B cell (primary cell): Measurements from ENCODE around the gene LDHA. TPM values are rescaled to one million over a fixed set of nuclear protein-coding genes. Genes with fewer than 3 reads are reported as not detected.

Experiments
- ATAC-seq: fragments of 200-7000 bp; cut with Tn5 transposase; one replicate; pipeline ENCODE4 v1.10.0; 2021; ENCODE audit warnings: low read depth, mild to moderate bottlenecking, moderate number of reproducible peaks, moderate library complexity
- CTCF ChIA-PET: fragments of 350-600 bp; sonication (Branson Sonifier 250); formaldehyde crosslinking; loops from one replicate; lab custom pipeline; 2021; ENCODE audit warnings: antibody characterized with exemption, inconsistent platforms; lab: Charles Lee
- POLR2A ChIA-PET: fragments of 350-600 bp; sonication (Branson Sonifier 250); formaldehyde crosslinking; loops from one replicate; lab custom pipeline; 2021; ENCODE audit warnings: antibody characterized with exemption; lab: Charles Lee
- DNase-seq: peaks from one replicate; pipeline ENCODE4 v3.0.0; 2013
- H2AFZ ChIP-seq: 2 replicates; pipeline ENCODE4 v1.6.1; 2012; ENCODE audit warnings: mild to moderate bottlenecking, low read depth, low read length; ENCODE audit not compliant: insufficient read depth, poor library complexity, severe bottlenecking
- H3K27ac ChIP-seq, 2 donors: 1 replicate in 1 of 2; 2 replicates in 1 of 2; pipeline ENCODE4 v1.5.1; 2012 to 2013; ENCODE audit warnings: low read length in 2 of 2, mild to moderate bottlenecking in 2 of 2, moderate library complexity in 1 of 2
- H3K27me3 ChIP-seq, 4 experiments: fragments of 200-600 bp in 1 of 4; sonication (generic) in 1 of 4; replicated peaks in 1 of 4; 1 replicate in 2 of 4; 2 replicates in 2 of 4; pipeline versions ENCODE4 v1.6.1 to v1.7.0; 2013 to 2016; ENCODE audit warnings: low read length in 3 of 4, mild to moderate bottlenecking in 2 of 4, mixed read lengths in 1 of 4, moderate library complexity in 1 of 4; ENCODE audit not compliant: insufficient read depth in 4 of 4, control insufficient read depth in 3 of 4; ENCODE audit errors: control extremely low read depth in 1 of 4
- H3K36me3 ChIP-seq, 2 experiments: replicated peaks in 1 of 2; 1 replicate in 1 of 2; 2 replicates in 1 of 2; pipeline versions ENCODE4 v1.6.1 to v1.7.1; 2013; ENCODE audit warnings: low read length in 1 of 2; ENCODE audit not compliant: insufficient read depth in 2 of 2, control insufficient read depth in 1 of 2; ENCODE audit errors: control extremely low read depth in 1 of 2, extremely low read depth in 1 of 2
- H3K4me1 ChIP-seq, 2 donors: fragments of 200-600 bp in 1 of 2; sonication (generic) in 1 of 2; 1 replicate in 1 of 2; 2 replicates in 1 of 2; pipeline versions ENCODE4 v1.5.1 to v1.6.1; 2013 to 2017; ENCODE audit warnings: low read length in 2 of 2; ENCODE audit not compliant: control insufficient read depth in 2 of 2, insufficient read depth in 2 of 2
- H3K4me2 ChIP-seq: replicated peaks from 2 replicates; pipeline ENCODE3; 2012; ENCODE audit warnings: mild to moderate bottlenecking, low read depth, low read length; ENCODE audit not compliant: poor library complexity, severe bottlenecking
- H3K4me3 ChIP-seq, 5 experiments: fragments of 200-600 bp in 1 of 5; sonication (generic) in 1 of 5; 1 replicate in 3 of 5; 2 replicates in 2 of 5; pipeline versions ENCODE4 v1.5.1 to v1.7.0; 2011 to 2016; ENCODE audit warnings: low read length in 4 of 5, mild to moderate bottlenecking in 4 of 5, low read depth in 2 of 5, control low read depth in 1 of 5, moderate library complexity in 1 of 5; ENCODE audit not compliant: insufficient read depth in 1 of 5; ENCODE audit errors: control extremely low read depth in 1 of 5, extremely low read depth in 1 of 5
- H3K79me2 ChIP-seq: fragments of 200-600 bp; sonication (generic); one replicate; pipeline ENCODE4 v1.6.0; 2016; ENCODE audit warnings: low read length; ENCODE audit not compliant: control insufficient read depth, insufficient read depth
- H3K9ac ChIP-seq: fragments of 200-600 bp; sonication (generic); 2 replicates; pipeline ENCODE4 v1.6.1; 2017; ENCODE audit warnings: mild to moderate bottlenecking, low read length, moderate library complexity
- H3K9me3 ChIP-seq, 3 donors: one replicate each; pipeline versions ENCODE4 v1.6.1 to v1.7.1; 2013; ENCODE audit warnings: low read length in 2 of 3; ENCODE audit not compliant: control insufficient read depth in 2 of 3, insufficient read depth in 1 of 3; ENCODE audit errors: control extremely low read depth in 1 of 3
- H4K20me1 ChIP-seq: 2 replicates; pipeline ENCODE4 v1.6.0; 2012; ENCODE audit warnings: mild to moderate bottlenecking, low read length; ENCODE audit not compliant: insufficient read depth, control insufficient read depth, poor library complexity, severe bottlenecking
- H3K27ac Mint-ChIP-seq: one replicate; pipeline ENCODE4 v1.8.0; 2021; ENCODE audit warnings: mixed read lengths
- H3K27me3 Mint-ChIP-seq: one replicate; pipeline ENCODE4 v1.8.0; 2021; ENCODE audit warnings: mixed read lengths
- H3K4me1 Mint-ChIP-seq: one replicate; pipeline ENCODE4 v1.8.0; 2021; ENCODE audit warnings: mixed read lengths
- H3K4me3 Mint-ChIP-seq: one replicate; pipeline ENCODE4 v1.8.0; 2021; ENCODE audit warnings: mixed read lengths
- H3K9me3 Mint-ChIP-seq: one replicate; pipeline ENCODE4 v1.8.0; 2022; ENCODE audit warnings: mixed read lengths; ENCODE audit not compliant: insufficient read depth
- EZH2 ChIP-seq: IDR thresholded peaks from 2 replicates; pipeline ENCODE4 v1.6.1; 2012; ENCODE audit warnings: borderline replicate concordance, low read depth, mild to moderate bottlenecking, moderate library complexity, low read length; ENCODE audit not compliant: insufficient read depth, poor library complexity, severe bottlenecking
- WGBS: methylation state at CpG from one replicate; pipeline ENCODE4 v1.1.5; 2013; ENCODE audit warnings: missing lambda C conversion rate; ENCODE audit not compliant: insufficient coverage; 5-methylcytosine and 5-hydroxymethylcytosine counted together
- intact Hi-C: fragments of 100-400 bp; cut with micrococcal nuclease; formaldehyde crosslinking; loops from one replicate; pipeline ENCODE4 v1.10.0; 2022
- polyA plus RNA-seq: library from polyadenylated mRNA; depleted of rRNA; stranded (reverse); fragments of >200 nt; gene quantifications from 2 replicates; pipeline ENCODE4 v1.2.3, GENCODE V29; 2012
- total RNA-seq, 2 donors: library from RNA; stranded (reverse); fragments of 120-200 nt in 1 of 2; gene quantifications; 1 replicate in 1 of 2; 2 replicates in 1 of 2; pipeline versions ENCODE4 v1.2.3 to v1.2.4, GENCODE V29; 2013 to 2022
- TF ChIP-seq, protein P1 (sequence below): fragments of 200-600 bp; IDR thresholded peaks from one replicate; pipeline ENCODE4 v1.8.0; 2022; ENCODE audit warnings: antibody characterized with exemption, mild to moderate bottlenecking

Gene LDHA
- total and polyA plus RNA-seq, 2 donors (not counting 1 experiment from before 2014, with no cell fraction given), result 91.2 to 113 TPM

DNA sequence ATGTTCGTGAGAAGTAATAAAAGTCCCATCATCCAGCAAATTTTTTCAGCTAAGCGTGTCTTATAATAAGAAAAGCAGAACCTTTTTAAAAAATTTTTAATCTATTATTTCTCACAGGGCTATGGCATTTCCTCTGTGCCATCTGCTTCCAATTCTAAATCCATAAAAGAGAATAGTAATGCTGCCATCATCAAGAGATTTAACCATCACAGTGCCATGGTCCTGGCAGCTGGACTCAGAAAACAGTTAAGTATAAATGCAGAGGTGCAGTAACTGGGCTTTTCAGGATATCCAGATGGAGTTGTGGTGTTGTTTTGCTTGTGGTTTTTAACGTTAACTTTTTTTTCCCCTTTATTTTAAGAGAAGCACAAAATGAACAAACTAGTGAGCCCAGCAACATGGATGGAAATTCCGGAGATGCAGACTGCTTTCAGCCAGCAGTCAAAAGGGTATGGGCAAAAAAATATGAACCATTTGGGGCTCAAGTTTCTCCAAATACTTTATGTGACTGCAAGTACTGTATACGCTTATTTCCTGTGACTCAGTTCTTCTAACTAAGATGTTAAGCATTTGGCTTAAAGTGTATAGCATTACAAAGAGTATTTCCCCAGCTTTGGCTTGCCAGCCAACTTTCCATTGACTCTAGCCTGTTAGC is 46.8 kb upstream of the LDHA start:
- Mint-ChIP-seq H3K27ac (no peak overlapping the region), H3K4me1 (no peaks in the 10 kb centered on the region), H3K9me3 (no peaks in the 10 kb centered on the region), H3K4me3 (no peak overlapping the region), H3K27me3 (no peaks in the 10 kb centered on the region)
- DNase-seq, result no peak
- TF ChIP-seq EZH2, result no peak
- TF ChIP-seq, protein P1, sequence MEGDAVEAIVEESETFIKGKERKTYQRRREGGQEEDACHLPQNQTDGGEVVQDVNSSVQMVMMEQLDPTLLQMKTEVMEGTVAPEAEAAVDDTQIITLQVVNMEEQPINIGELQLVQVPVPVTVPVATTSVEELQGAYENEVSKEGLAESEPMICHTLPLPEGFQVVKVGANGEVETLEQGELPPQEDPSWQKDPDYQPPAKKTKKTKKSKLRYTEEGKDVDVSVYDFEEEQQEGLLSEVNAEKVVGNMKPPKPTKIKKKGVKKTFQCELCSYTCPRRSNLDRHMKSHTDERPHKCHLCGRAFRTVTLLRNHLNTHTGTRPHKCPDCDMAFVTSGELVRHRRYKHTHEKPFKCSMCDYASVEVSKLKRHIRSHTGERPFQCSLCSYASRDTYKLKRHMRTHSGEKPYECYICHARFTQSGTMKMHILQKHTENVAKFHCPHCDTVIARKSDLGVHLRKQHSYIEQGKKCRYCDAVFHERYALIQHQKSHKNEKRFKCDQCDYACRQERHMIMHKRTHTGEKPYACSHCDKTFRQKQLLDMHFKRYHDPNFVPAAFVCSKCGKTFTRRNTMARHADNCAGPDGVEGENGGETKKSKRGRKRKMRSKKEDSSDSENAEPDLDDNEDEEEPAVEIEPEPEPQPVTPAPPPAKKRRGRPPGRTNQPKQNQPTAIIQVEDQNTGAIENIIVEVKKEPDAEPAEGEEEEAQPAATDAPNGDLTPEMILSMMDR, result no peak
- H3K27me3 ChIP-seq, result no peaks in the 10 kb centered on the region
- peaks cover 10 to 42% of the 10 kb centered on the region in 2 experiments for H3K36me3 ChIP-seq
- ATAC-seq, result no peak
- no peak overlapping the region for H3K27ac ChIP-seq
- ChIA-PET POLR2A (no interaction called here), CTCF (no interaction called here)
- H3K4me2 ChIP-seq, result no peak overlapping the region
- no peak overlapping the region for H3K4me3 ChIP-seq
- no peaks in the 10 kb centered on the region for H3K9me3 ChIP-seq
- no peaks in the 10 kb centered on the region for H3K79me2 ChIP-seq
- WGBS, result 100% methylated on average over 1 of the region's 5 CpGs
- no peaks in the 10 kb centered on the region for H3K4me1 ChIP-seq
- intact Hi-C loops, result no loop called here
- H2AFZ ChIP-seq, result no peak overlapping the region
- no peak overlapping the region for H3K9ac ChIP-seq
- no peaks in the 10 kb centered on the region for H4K20me1 ChIP-seq

DNA sequence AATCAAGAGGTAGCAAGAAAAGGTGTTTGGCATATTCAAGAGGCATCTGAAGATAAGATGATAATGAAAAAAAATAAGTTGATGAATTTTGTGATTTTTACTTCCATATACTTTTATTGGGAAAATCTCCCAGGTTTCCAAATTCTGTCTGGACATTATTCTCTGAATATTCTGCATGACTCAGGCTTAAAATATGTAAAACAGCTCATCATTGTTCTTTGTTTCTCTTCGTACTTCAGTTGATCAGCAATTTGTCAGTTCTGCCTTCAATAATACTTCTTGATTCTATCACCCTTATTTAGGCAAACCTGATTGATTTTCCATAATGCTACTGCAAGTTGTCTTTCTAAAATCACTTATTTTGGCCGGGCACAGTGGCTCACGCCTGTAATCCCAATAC is 41.8 kb upstream of the LDHA start:
- intact Hi-C loops, result no loop called here
- Mint-ChIP-seq H3K27ac (no peak overlapping the region), H3K27me3 (no peaks in the 10 kb centered on the region), H3K4me1 (no peaks in the 10 kb centered on the region), H3K4me3 (no peak overlapping the region), H3K9me3 (no peaks in the 10 kb centered on the region)
- H3K9me3 ChIP-seq, result no peaks in the 10 kb centered on the region
- no peaks in the 10 kb centered on the region for H3K4me1 ChIP-seq
- no peak overlapping the region for H3K9ac ChIP-seq
- H3K27me3 ChIP-seq, result no peaks in the 10 kb centered on the region
- peaks cover 7 to 33% of the 10 kb centered on the region in 2 experiments for H3K36me3 ChIP-seq
- no peaks in the 10 kb centered on the region for H3K79me2 ChIP-seq
- ChIA-PET CTCF (no interaction called here), POLR2A (no interaction called here)
- DNase-seq (no peak), ATAC-seq (no peak)
- no peak overlapping the region for H3K4me2 ChIP-seq
- 96% methylated on average over 3 of the region's 3 CpGs for WGBS
- H2AFZ ChIP-seq, result no peak overlapping the region
- H4K20me1 ChIP-seq, result no peaks in the 10 kb centered on the region
- H3K27ac ChIP-seq, result no peak overlapping the region
- TF ChIP-seq, protein P1, result no peak
- TF ChIP-seq EZH2, result no peak
- H3K4me3 ChIP-seq, result no peak overlapping the region
